Activated CD4-positive, alpha-beta T cell treated with anti-CD3 and anti-CD28 coated beads, Interleukin-2, amount 50 U/mL, for 24 hours (primary cell): ENCODE data around the gene NUMB.

Experiments used
- DNase-seq, 2 donors: peaks; one replicate each; pipeline ENCODE4 v3.0.0-alpha.2; 2020; ENCODE audit warnings: low read depth in 1 of 2, low spot score in 1 of 2

NUMB gene

DNA sequence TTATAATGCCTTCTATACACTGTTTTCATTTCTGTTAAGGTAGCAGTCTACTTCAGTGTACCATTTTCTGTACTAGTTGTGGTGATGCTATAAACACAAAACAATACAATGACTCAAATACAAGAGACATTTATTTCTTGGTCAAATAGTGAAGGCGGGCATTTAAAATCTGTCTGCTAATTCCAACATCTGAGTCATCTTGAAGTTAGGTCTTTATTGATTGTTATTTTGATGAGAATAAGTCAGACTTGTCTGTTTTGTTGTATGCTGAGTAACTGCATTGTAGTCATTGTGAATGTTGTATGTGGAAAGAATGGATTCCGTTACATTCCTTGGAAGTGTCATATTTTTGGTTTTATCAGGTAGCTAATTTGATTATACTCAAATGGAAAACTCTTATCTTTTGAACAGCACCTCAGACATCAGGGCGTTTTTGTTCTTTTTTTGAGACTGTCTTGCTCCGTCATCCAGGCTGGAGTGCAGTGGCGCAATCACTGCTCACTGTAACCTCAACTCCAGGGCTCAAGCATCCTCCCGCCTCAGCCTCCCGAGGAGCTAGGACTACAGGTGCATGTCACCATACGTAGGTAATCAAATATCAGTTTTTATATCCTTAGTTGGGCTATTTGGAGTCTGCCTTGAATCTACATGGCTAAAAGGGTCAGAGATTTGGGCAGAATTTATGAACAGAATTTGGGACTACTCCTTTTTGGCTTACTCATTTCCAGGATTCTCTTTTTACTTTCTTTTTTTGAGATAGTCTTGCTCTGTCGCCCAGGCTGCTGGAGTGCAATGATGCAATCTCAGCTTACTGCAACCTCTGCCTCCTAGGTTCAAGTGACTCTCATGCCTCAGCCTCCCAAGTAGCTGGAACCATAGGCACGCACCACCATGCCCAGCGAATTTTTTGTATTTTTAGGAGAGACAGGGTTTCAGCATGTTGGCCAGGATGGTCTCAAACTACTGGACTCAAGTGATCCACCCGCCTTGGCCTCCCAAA, 164.3 kb downstream of the NUMB start:
- no peak for DNase-seq

DNA sequence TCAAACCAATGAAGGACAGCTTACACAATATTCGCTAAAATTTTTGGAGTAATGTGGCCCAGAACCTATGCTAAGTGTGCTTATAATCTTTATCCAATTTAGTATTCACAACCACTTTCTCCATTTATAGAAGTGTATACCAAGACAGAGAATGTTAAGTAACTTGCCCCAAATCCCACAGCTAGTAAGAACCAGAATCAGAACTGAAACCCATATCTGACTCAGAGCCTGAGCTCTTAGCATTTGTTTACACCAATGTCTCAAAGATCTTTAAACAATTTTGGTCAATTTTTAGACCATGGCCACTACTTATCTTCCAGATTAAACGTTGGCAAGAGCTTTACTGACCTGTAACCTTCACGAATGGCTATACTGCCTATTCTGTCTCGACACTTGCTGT, 168.1 kb downstream of the NUMB start:
- DNase-seq, result peak in 1 of 2 donors; percentile 14

DNA sequence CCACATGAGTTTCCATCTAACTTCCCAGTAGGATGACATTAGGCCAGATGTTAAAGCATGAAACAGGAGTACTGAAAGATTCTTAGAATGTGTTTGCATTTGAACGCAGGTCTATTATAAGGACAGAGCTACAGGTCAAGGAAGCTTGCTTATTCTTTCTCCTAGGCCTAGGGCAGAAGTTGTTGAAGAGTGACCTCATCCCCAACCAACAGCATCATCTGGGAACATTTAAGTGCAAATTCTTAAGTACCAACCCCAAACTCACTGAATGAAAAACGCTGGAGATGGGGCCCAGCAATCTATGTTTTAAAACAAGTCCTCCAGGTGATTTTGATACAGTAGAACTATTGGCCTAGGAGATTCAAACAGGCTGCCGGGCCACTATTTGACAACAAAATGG, 168.6 kb downstream of the NUMB start:
- DNase-seq, result no peak

DNA sequence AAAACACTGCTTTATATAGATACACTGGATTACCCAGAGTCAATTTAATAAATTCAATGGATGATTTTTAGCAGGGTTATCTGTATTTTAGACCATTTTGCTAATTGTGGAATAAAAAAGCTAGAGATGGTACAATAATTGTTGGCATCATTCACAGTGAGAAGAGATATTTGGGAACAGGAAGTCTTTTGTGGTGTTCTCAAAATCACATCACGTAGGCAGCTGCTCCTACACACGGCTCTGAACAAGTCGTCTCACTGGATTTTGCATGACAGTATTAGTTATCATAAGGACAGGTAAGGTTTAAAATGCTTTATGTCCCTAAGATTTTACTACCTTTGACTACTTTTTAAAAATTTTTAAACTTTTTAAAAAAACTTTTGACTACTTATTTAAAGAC, 169.0 kb downstream of the NUMB start:
- DNase-seq, result no peak

DNA sequence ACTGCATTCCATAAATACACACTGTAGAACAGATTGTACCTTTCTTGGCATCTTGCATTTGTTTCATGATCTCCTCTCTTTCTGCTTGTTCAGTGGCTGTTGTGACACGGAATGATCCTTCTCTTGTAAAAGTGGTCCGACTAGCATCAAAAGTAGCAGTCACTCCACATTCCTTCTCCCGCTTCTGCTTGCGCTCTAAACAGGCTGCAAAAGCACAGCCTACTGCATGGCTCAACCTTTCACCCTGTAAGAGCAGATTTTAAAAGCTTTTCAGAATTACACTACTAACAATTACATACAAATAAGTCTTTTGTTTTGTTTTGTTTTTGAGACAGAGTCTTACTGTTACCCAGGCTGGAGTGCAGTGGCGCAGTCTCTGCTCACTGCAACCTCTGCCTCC, 171.3 kb downstream of the NUMB start:
- DNase-seq, result no peak

DNA sequence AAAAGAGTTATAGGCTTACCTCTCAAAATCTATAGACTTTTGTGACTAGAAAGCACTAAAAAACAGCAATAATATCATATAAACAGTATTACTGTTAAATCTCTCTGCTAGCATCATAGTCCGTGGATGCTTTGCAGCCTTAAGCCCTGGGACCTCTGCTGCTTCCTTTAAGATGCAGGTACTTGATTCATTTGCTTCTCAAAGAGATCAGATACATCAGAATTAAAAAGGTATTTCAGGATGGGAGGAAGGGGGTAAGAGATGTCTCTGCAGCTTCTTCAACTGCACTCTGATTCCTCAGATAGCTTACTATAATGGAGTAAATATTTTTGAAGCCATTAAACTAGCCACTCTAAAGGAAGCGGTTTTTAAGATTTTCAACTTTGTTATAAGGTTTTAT, 171.7 kb downstream of the NUMB start:
- DNase-seq, result no peak

DNA sequence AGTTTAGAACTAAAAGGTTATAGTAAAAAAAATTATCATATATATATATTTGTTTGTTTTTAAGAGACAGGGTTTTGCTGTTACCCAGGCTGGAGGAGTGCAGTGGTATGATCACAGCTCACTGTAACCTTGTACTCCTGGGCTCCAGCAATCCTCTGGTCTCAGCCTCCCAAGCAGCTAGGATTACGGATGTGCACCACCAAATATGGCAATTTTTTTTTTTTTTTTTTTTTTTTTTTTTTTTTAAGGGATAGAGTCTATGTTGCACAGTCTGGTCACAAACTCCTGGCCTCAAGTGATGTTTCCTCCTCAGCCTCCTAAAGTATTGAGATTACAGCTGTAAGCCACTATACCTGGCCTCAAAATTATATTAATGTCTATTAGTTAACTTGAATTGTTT, 172.4 kb downstream of the NUMB start:
- no peak for DNase-seq

DNA sequence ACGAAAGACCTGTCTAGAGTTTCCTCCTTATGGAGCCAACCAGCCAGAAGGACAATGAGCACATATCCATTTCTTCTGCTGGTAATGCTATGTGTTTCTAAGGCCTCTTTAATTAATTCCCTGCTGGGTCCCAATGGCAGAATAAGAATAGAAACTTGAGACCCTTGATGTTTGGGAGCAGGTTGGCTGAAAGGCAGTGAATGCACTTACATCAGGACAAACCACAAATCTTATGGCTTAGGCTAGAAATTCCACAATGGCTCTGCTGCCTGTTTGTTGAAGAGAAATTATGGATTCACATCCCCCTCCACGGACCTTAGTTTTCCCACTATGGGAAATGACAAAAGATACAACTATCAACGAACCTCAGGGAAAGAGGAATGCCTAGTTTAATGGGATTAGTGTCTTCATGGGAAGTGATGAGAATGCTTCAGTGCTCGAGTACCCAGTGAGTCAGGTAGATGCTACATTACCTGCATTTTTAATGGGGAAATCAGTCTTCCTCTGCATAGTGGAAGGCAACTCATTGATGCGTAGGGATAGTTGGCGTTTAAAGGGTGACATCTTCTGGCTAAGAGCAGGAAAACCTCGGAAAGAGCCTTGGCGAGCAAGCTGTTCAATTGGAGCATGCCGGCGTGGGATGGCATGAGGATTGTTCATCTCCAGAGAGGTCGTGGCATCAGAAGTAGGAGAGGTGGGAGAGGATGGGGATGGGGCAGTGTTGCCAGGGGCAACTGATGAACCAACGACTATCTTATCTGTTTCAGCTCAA, 174.6 kb downstream of the NUMB start:
- DNase-seq, result no peak

DNA sequence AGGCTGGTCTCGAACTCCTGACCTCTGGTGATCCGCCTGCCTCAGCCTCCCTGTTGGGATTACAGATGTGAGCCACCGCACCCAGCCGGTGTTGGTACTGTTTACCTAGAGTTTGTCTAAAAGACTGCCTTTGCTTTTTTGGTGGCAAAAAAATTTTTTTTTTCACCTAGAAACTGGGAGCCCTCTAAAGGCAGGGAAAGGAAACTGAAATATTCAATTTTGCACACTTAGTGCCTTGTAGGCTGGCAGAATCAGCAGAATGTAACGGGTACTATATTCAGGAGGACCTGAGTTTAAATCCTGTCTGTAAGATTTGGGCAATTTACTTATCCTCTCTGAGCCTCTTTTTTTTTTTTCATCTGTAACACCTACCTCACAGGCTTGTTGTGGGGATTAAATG, 177.4 kb downstream of the NUMB start:
- DNase-seq, result no peak

DNA sequence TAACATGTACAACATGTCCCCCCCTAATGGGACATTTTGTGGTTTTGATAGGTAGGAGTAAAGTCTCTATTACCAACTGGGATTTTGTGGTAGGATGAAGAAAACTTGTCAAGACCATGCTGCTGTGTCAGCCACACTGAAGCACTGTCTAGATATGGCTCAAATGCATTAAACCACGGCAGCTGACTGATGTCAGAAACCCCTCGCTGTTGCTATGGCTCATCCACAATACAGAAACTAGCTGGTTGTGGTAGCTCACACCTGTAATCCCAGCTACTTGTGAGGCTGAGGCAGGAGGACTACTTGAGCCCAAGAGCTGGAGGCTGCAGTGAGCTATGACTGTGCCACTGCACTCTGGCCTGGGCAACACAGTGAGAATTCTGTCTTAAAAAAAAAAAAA, 181.0 kb downstream of the NUMB start:
- no peak for DNase-seq

DNA sequence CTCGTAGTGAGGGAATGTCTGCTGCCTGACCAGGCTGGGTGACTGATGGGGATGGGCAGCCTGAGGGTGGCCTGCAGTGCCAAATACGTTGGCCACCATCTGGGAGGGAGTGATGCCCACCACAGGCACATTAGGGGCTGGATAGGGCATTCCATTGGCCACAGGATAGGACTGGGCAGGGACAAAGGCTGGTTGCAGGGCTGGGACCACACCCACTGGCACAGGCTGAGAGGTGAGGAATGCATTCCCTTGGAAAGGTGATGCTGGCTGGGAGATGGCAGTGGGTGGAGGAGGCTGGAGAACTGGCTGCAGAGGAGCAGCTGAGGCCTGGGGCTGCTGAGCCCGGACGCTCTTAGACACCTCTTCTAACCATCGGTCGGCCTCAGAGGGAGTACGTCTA, 181.5 kb downstream of the NUMB start:
- no peak for DNase-seq

DNA sequence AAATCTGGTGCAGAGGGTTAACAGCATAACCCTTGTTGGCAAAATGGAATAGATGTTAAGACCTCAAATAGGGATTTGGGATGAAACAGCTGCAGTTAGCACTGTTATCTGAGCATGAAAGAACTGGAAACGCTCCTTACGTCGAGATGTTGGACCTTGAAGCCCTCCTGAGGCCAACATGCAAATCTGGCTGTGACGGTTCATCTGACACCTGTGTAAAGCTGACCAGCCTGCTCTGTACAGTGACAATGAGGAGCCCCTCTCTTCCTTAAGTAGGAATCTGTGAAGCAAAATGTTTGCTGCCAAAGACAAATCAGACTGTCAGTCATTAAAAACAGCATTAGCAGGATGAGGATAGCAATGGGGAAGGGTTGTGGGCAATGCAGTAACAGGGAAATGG, 184.5 kb downstream of the NUMB start:
- no peak for DNase-seq

DNA sequence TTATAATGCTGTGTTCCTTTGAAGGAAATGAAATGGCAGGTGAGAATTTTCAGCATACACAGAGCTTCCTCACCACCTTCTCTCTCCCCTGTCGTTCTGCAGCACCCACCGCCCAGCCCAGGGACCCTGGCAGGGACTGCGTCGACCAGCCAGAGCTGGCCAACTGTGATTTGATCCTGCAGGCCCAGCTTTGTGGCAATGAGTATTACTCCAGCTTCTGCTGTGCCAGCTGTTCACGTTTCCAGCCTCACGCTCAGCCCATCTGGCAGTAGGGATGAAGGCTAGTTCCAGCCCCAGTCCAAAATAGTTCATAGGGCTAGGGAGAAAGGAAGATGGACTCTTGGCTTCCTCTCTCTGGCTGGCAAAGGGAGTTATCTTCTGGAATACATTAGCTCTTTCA, 186.0 kb downstream of the NUMB start:
- DNase-seq, result no peak

DNA sequence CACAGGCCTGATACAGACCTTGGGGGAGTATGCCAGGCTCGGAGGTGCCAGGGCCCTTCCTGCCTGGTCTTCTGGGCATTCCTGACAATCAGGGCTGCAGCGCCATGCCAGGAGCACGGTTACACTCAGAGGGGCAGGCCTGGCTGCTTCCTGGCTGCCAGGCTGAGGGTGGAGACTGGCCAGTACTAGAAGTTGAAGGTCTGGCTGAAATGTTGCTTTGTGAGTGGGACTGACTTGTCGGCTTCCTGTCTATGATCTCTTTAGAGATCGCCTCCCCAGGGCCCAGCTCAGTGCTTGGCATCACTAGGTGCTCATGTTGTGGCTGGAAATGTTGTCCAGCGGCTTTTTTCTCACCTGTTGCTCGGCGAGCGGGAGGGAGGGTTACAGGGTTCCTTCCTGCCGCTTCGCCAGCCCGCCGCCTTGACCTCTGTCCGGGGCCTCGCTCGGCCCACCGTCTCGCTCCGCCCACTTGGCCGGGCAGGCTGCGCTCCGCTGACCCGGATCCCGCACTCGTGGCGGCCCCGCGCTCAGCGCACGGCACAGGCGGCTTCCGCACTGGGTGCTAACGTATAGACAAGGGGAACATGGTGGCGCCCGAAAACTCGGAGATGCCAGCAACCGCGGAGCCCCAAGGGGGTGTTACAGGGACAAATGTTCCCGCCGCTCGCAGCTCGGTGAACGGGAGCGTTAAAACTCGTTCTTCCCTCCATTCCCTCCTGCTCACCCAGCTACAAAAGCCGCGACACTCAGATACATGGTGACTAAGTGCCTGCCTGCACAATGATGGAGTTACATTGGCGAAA, 188.4 kb downstream of the NUMB start:
- no peak for DNase-seq

DNA sequence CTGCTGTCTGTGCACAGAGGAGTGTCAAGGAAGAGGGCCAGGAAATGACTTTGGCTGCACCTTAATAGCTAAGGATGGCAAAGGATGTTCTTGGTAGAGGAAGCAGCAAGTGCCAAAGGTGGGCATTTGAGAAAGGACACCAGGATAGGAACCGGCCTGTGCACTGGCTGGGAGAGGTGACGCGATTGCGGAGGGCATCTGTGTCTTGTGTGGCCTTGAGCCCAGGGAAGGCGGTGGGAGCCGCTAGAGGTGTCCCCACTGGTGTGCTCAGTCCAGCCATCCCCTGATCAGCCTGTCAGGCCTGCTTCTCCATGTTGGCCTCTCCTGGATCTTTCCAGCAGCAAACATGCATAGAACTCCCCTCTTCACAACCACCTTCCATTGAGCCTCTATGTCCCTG, 190.9 kb downstream of the NUMB start:
- no peak for DNase-seq

DNA sequence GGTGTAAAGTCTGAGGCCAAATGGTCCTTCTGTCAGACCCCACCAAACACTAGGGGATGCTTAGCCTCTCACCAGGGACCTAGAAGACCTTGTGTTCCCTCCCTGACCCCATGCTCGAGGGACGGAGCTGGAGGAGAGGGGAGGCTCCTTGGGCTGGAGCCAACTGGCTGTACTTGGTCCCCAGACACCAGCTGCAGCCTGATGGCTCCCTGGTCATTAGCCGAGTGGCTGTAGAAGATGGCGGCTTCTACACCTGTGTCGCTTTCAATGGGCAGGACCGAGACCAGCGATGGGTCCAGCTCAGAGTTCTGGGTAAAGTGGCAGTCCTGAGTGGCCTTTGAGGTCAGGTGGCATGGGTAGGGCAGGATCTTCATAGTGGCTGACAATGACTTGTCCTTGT, 192.0 kb downstream of the NUMB start:
- no peak for DNase-seq

DNA sequence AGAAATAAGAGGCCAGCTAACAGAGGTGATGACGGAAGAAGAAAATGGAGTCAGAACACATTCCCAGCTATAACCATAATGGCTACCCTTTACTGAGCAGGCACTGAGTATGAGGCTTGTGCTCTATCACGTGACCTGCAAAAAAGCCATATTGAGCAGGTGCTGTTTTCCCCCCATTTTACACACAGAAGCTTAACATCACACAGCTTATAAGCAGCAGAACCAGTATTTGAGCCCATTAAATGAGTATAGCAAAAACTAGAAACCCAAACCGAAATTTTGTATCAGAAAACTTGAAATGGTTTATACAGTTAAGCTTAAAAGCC, 192.7 kb downstream of the NUMB start:
- DNase-seq, result no peak

DNA sequence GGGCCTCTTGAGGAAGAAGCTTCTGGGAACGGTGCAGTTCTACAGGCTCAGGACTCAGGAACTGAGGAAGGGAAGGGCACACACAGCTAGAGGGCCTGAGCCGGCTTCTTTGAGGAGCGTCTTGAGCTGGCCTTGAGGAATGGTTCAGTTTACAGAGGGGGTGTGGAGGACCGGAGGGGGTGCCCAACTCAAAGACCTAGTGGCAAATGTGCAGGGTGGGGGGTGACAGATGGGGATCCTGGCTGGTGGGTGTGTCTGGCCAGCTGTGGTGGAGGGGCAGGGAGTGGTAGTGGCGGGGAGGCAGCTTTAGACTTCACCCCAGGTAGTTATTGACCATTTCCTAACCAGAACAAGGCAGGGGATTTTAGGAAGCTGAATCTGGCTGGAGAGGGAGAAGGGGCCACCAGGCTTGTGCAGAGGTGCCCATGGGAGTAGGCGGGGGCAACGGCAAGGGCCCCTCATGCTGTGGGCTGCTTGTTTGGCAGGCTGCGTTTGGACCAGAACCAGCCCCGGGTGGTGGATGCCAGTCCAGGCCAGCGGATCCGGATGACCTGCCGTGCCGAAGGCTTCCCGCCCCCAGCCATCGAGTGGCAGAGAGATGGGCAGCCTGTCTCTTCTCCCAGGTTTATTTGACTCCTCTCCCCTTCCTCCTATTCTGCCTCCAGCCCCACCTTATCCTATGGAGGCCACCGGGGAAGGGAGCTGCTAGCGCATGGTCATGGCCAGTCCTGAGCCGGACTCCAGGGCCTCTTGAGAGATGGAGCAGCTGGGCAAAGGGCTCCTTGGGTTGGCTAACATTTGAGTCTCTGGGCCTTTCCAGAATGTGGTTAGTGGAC, 193.2 kb downstream of the NUMB start:
- no peak for DNase-seq

DNA sequence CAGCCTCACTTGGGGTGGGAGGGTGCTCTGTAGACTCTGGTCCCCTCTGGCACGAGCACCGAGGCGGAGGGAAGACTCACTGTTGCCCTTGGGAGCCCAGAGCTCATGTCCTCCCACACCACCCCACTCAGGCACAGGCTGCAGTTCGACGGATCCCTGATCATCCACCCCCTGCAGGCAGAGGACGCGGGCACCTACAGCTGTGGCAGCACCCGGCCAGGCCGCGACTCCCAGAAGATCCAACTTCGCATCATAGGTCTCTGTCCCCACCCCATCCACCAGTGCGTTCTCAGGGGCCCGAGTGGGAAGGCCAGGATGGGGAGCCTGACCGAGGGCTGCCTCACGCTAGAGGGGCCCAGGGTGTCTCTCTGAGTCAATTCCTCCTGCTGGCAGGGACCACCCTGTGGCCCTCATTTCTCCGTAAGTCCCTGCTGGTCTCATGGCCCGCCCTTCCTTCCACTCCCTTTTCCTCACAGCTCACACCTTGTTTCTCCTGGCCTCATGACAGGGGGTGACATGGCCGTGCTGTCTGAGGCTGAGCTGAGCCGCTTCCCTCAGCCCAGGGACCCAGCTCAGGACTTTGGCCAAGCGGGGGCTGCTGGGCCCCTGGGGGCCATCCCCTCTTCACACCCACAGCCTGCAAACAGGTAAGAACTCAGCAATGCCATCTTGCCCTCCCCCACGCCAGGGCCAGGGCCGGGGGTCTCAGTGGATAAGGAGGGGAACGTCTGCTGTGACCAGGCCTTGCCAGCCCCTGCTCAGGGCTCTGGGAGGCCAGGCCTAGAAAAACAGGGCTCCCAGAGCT, 194.1 kb downstream of the NUMB start:
- no peak for DNase-seq

DNA sequence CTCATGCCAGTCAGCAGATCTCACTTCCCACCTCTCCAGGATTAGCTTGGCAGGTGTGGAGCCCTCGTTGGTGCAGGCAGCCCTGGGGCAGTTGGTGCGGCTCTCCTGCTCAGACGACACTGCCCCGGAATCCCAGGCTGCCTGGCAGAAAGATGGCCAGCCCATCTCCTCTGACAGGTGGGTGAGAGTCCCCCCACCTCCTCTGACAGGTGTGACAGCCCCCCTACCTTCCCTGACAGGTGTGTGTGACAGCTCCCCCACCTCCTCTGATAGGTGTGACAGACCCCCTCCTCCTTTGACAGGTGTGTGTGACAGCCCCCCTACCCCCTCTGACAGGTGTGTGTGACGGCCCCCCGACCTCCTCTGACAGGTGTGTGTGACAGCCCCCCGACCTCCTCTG, 194.7 kb downstream of the NUMB start:
- DNase-seq, result no peak
